GDM1 (cell line): ENCODE data around the gene GHR.

Experiments used
- DNase-seq: peaks from one replicate; lab custom pipeline; 2025; lab: John Stamatoyannopoulos, UW

The GHR gene

GRCh38 chr5:42462083-42462482, 38.8 kb downstream of the GHR start:
- no peak for DNase-seq

DNA sequence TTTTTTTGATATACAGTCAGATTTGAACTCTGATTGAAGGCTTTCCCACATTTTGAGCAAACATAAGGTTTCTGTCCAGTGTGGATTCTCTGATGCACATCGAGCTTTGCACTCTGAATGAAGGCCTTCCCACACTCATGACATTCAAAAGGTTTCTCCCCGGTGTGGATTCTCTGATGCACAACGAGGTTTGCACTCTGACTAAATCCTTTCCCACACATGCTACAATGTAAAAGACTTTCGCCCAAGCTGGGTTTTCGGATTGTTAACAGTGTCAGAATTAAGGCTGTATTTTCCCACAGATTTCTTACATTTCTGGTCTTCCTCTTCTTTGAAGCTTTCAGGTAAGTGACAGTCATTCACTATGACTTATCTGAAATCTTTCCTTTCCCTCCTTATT, 44.3 kb downstream of the GHR start:
- no peak for DNase-seq

DNA sequence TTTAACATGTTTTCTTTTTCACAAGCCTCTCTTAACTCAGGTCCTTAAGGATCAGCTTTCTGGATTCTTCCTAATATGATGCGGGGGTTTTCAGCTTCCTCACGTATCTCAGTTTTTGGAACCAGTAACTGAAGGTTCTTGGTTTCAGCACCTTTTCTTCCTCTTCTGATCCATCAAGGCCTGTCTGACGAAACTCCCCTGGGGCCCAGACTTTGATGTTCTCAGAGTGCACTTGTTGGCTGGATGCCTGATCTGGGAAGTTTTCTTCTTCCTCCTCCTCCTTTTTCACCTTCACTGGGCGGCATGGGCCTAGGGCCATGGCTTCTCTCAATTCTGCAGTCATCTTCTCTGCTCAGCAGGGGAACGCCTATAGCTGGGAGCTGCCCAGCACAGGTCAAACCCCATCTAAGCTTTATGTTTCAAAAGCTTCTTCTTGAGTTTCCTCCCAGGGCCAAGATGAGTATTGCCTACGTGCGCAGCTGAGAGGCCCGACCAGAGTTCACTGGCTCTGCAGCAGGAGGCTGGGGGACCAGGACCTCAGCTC, 44.8 kb downstream of the GHR start:
- DNase-seq: no peak

GRCh38 chr5:42483472-42484154, 60.4 kb downstream of the GHR start:
- no peak for DNase-seq

GRCh38 chr5:42487077-42487476, 63.8 kb downstream of the GHR start:
- no peak for DNase-seq

- no peak for DNase-seq
Observed at GRCh38 chr5:42487821-42488220, 64.6 kb downstream of the GHR start.

GRCh38 chr5:42490831-42491230, 67.6 kb downstream of the GHR start:
- no peak for DNase-seq

- DNase-seq: no peak
Observed at GRCh38 chr5:42491699-42492098, 68.5 kb downstream of the GHR start.

DNA sequence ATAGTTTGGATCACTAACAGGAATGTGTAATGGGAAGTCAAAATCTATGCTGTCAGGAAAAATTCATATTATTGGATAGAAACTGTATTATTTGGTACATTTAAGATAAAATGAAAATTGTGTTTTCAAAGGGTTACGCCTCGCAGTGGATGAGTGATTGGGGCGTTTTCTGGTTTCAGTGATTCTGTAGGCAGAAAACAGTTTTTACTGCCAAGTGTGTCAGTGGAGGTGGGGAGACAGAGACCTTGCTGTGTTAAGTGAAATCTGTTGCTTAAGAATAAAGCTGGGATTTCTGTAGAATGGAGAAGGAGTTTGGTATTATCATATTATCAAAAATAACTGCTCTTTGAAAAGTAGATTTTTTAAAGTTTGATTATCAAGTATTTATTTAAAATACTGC, 69.7 kb downstream of the GHR start:
- DNase-seq: no peak

DNA sequence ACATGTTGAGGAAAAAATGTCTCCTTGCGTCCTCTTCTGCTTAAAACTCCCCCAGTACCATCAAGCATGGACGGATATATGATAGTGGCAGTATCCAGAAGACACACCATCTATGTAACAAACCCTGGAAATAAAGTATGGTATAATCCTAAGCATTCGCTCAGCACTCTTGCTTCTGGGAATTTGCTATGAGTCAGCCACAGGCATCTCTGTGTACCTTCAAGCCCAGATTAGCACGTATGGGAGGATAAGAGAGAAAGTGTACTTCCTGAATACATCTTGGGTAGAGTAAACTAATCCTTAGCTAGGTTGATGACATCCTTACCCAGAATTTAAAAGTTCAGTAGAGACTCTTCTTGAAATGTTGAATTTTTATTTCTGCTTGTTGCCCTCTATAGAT, 71.2 kb downstream of the GHR start:
- no peak for DNase-seq

DNA sequence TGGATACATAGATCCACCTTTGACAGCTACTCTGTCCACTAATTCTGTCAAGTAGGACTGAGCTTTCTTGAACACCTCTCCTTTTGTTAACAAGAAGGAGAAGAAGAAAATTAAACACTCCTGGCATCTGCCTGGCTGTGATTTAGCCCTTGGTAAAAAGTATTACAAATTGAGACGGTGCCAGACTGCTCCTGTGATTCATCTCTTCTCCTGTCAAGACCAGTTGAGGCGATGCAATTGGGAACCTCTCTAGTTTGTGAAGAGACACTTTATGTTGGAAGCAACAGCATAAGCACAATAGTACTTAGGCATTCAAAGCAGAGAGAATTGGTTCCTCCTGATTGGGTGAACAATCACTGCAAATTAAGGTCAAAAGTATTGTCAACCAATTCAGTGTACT, 72.7 kb downstream of the GHR start:
- no peak for DNase-seq

DNA sequence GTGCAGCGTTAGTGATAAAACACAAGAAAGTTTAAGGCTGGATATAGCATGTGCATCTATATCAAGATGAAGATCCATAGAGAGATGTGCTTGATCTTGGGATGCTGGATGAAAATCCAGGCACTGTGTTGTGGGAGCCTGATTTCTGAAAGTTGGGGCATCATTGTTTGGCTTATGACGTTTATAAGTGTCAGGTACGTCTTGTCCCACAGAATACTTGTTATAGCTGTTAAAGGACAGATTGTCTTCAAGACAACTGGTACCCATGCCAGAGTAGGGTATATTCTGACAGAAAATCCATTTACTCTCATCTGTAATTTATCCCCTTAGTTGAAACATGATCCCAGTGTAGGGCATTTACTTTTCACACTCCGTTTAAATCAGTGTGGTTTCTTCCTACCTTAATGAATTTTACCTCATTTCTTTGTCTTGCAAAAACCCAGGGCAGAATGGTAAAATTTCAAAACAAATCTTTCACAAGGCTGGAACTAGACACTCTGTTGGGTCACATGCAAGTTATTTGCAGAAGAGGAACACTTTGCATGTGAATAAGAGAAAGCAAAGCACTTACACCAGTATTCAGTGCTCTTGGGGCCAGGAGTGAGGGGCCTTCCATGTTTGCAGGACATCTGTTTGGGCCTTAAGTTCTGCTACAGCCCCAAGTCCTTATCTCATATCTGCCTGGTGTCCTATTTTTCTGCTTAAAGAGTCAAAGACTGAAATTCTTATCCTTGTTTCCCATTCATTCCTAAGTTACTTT, 73.3 kb downstream of the GHR start:
- DNase-seq: no peak

DNA sequence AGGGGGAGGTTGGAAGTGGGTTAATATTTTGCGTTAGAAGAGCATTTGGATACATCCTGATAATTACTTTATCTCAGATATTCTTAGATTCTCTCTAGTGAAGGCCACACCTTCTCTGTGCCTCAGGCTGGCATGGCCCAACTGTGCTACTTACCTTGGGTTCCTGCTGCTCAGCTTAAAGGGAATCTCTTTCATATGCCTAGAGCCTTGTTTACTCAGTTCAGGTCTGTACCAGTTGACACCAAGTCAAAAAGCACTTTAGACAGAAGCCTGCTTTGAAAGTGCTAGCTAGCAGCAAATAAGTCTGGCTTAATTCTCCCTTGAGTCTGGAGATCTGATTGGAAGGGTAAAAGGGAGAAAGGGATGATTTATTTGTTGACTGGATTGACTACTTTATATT, 74.8 kb downstream of the GHR start:
- no peak for DNase-seq

GRCh38 chr5:42499016-42499415, 75.8 kb downstream of the GHR start:
- DNase-seq: no peak

- no peak for DNase-seq
Observed at GRCh38 chr5:42500003-42500599, 76.9 kb downstream of the GHR start.

DNA sequence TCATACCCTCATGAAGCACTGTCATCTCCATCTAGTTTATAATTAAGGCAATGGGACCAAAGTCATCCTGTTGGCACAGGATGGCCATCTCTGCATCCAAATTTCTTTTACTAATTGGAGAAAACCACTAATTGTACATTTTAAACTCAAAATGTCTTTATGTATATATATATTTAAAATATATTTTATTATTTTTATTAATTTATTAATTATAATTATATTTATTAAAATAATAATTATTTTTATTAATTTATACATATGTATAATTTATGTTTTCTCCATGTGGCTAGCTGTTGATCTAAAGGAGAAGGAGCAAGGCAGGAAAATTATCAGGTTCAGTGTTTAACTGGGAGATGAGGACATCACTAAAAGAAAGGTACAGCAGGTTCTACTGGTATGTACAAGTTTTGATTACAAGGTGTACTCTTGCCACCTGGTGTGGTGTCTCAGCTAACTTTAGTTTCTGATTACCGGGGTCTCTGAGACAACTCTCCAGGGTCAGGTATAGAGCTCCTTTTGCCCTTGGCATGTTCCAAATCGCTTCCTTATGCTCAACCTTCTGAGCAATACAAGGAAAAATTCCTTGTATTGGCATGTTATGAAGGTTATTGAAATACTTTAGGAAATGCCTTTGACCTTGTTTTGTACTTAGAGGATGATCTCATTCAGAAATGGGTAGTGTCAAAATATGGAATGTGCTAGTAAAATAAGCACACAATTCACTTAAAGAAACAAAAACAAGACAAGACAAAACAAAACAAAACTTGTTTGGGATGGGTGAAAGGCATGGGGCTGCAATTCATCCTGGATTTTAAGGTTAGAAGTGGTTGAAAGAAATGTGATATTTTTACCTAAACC, 79.6 kb downstream of the GHR start:
- DNase-seq: no peak

GRCh38 chr5:42506662-42507061, 83.4 kb downstream of the GHR start:
- DNase-seq: no peak

- DNase-seq: no peak
Observed at GRCh38 chr5:42507451-42508097, 84.3 kb downstream of the GHR start.

GRCh38 chr5:42513246-42513645, 90.0 kb downstream of the GHR start:
- no peak for DNase-seq

- no peak for DNase-seq
Observed at GRCh38 chr5:42514754-42515153, 91.5 kb downstream of the GHR start.

- no peak for DNase-seq
Observed at GRCh38 chr5:42515504-42515903, 92.3 kb downstream of the GHR start.
